Effector memory CD8-positive, alpha-beta T cell (primary cell): Measurements from ENCODE around the gene CLOCK.

ENCODE experiments used
- ATAC-seq: fragments of 150-1000 bp; cut with Tn5 transposase; replicated peaks from 2 replicates; pipeline ENCODE4 v1.10.0; 2021; ENCODE audit warnings: mild to moderate bottlenecking, moderate library complexity
- DNase-seq, 3 experiments: peaks; one replicate each; pipeline ENCODE4 v3.0.0; 2021
- H3K27ac Mint-ChIP-seq, 2 donors: one replicate each; pipeline ENCODE4 v1.8.0; 2022; ENCODE audit warnings: mild to moderate bottlenecking in 2 of 2, mixed read lengths in 2 of 2, moderate library complexity in 2 of 2
- H3K27me3 Mint-ChIP-seq, 2 donors: one replicate each; pipeline ENCODE4 v1.8.0; 2022; ENCODE audit warnings: mixed read lengths in 2 of 2
- H3K36me3 Mint-ChIP-seq: one replicate; pipeline ENCODE4 v1.8.0; 2022; ENCODE audit warnings: mild to moderate bottlenecking, moderate library complexity, mixed read lengths; ENCODE audit not compliant: insufficient read depth
- H3K4me1 Mint-ChIP-seq, 2 donors: one replicate each; pipeline ENCODE4 v1.8.0; 2022; ENCODE audit warnings: low read depth in 2 of 2, mixed read lengths in 2 of 2
- H3K4me3 Mint-ChIP-seq, 2 donors: one replicate each; pipeline ENCODE4 v1.8.0; 2022; ENCODE audit warnings: mild to moderate bottlenecking in 2 of 2, mixed read lengths in 2 of 2, moderate library complexity in 2 of 2
- H3K9me3 Mint-ChIP-seq, 2 donors: one replicate each; pipeline ENCODE4 v1.8.0; 2022; ENCODE audit warnings: mixed read lengths in 2 of 2

The CLOCK gene

GRCh38 chr4:55445921-55446577 lies 100.7 kb downstream of the CLOCK start:
- H3K27me3 Mint-ChIP-seq = no peaks in the 10 kb centered on the region
- no peak for ATAC-seq
- no peak overlapping the region for H3K27ac Mint-ChIP-seq
- no peak for DNase-seq
- peaks cover 52% of the 10 kb centered on the region for H3K36me3 Mint-ChIP-seq
- peaks cover under 1 to 3% of the 10 kb centered on the region in 2 donors for H3K4me1 Mint-ChIP-seq
- H3K9me3 Mint-ChIP-seq = no peaks in the 10 kb centered on the region
- H3K4me3 Mint-ChIP-seq = no peak overlapping the region

DNA sequence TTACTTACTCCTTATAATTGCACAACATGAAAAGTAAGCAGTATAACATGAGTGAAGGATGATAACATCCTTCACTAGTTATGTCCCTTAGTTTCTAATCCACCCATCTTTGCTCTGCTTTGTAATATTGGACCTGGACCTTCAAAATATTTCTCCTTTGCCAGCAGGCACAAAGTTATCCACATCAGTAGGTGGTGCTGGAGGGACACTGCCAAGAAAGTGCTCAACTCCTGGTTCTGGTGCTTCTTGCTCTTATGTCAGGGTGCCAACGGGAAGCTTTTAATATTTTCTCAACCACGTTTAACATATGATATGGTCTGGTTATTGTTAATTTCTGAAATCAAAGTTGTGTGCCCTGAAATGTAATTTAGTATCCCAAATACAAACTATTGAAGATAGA lies 101.9 kb downstream of the CLOCK start:
- Mint-ChIP-seq H3K4me1 (peaks cover 5 to 7% of the 10 kb centered on the region in 2 donors), H3K36me3 (peaks cover 45% of the 10 kb centered on the region), H3K4me3 (no peak overlapping the region), H3K27ac (peak overlapping the region in 1 of 2 donors; percentile 79), H3K27me3 (no peaks in the 10 kb centered on the region), H3K9me3 (no peaks in the 10 kb centered on the region)
- DNase-seq = no peak
- no peak for ATAC-seq

GRCh38 chr4:55442541-55442940 lies 104.2 kb downstream of the CLOCK start:
- H3K36me3 Mint-ChIP-seq = peaks cover 25% of the 10 kb centered on the region
- H3K27me3 Mint-ChIP-seq = no peaks in the 10 kb centered on the region
- H3K27ac Mint-ChIP-seq = peak overlapping the region in 1 of 2 donors; percentile 19
- no peak for ATAC-seq
- H3K9me3 Mint-ChIP-seq = no peaks in the 10 kb centered on the region
- H3K4me1 Mint-ChIP-seq = peaks cover 5% of the 10 kb centered on the region in 2 donors
- no peak overlapping the region for H3K4me3 Mint-ChIP-seq
- DNase-seq = no peak

GRCh38 chr4:55440786-55441185 lies 105.9 kb downstream of the CLOCK start:
- peak overlapping the region in 1 of 2 donors; percentile 66 for H3K27ac Mint-ChIP-seq
- no peaks in the 10 kb centered on the region for H3K27me3 Mint-ChIP-seq
- peaks cover 24% of the 10 kb centered on the region for H3K36me3 Mint-ChIP-seq
- DNase-seq (no peak), ATAC-seq (no peak)
- no peaks in the 10 kb centered on the region for H3K9me3 Mint-ChIP-seq
- H3K4me3 Mint-ChIP-seq = no peak overlapping the region
- peaks cover 5% of the 10 kb centered on the region in 2 donors for H3K4me1 Mint-ChIP-seq

- Mint-ChIP-seq H3K4me1 (peaks cover 11 to 13% of the 10 kb centered on the region in 2 donors), H3K36me3 (peaks cover 25% of the 10 kb centered on the region), H3K27me3 (no peaks in the 10 kb centered on the region), H3K27ac (no peak overlapping the region), H3K4me3 (no peak overlapping the region), H3K9me3 (no peaks in the 10 kb centered on the region)
- ATAC-seq (no peak), DNase-seq (no peak)
Measured at GRCh38 chr4:55439023-55439422, 107.7 kb downstream of the CLOCK start.

GRCh38 chr4:55438314-55438713 lies 108.4 kb downstream of the CLOCK start:
- H3K27ac Mint-ChIP-seq = no peak overlapping the region

DNA sequence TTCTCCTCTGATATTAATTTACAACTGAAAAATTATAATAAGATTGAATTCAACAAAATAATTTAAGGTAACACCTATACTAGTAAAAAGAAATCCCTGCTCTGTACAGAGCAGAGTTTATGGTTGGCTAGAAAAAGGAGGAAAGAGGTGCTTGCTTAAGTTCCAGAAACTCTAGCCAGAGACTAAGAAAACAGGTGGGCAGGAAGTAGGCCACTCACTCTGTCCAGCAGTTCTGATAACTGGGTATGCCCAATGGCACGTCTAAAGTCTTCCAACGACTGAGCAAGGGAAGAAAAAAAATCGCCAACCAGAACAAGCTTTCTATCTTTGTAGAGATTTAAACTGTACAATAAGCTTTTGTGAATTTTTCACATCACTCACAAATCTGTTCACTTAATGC lies 108.9 kb downstream of the CLOCK start:
- ATAC-seq = no peak
- Mint-ChIP-seq H3K9me3 (no peaks in the 10 kb centered on the region), H3K36me3 (peaks cover 28% of the 10 kb centered on the region), H3K27me3 (no peaks in the 10 kb centered on the region), H3K27ac (no peak overlapping the region), H3K4me3 (no peak overlapping the region), H3K4me1 (peaks cover 11 to 13% of the 10 kb centered on the region in 2 donors)
- DNase-seq = no peak

More at GRCh38 chr4:55438314-55438713, 108.4 kb downstream of the CLOCK start:
- Mint-ChIP-seq H3K27me3 (no peaks in the 10 kb centered on the region), H3K4me1 (peaks cover 11 to 13% of the 10 kb centered on the region in 2 donors), H3K9me3 (no peaks in the 10 kb centered on the region), H3K36me3 (peaks cover 30% of the 10 kb centered on the region), H3K4me3 (no peak overlapping the region)
- ATAC-seq (no peak), DNase-seq (no peak)

DNA sequence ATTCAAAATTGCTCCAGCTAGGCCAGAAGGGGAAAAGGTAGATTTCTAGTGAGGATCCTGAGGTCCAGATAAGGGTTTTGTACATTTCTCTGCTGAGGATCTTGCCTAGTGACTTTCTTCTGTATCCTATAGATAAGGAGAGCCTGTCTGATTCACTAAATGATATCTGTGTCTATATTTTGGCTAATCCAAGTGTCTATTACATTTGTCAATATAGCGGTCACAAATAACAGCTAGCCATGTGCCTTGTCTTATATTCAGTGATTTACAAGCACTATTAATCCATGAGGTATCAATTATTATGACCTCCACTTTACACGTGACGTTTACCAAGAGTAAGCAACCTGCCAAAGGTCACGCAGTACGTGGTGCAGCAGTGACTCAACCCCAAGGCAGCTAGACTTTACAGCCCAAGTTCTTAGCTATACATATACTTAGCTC lies 109.3 kb downstream of the CLOCK start:
- Mint-ChIP-seq H3K36me3 (peaks cover 28% of the 10 kb centered on the region), H3K4me3 (no peak overlapping the region), H3K27me3 (no peaks in the 10 kb centered on the region), H3K9me3 (no peaks in the 10 kb centered on the region), H3K27ac (peak overlapping the region; percentile 44 to 60), H3K4me1 (peaks cover 11 to 13% of the 10 kb centered on the region in 2 donors)
- no peak for DNase-seq
- ATAC-seq = no peak

DNA sequence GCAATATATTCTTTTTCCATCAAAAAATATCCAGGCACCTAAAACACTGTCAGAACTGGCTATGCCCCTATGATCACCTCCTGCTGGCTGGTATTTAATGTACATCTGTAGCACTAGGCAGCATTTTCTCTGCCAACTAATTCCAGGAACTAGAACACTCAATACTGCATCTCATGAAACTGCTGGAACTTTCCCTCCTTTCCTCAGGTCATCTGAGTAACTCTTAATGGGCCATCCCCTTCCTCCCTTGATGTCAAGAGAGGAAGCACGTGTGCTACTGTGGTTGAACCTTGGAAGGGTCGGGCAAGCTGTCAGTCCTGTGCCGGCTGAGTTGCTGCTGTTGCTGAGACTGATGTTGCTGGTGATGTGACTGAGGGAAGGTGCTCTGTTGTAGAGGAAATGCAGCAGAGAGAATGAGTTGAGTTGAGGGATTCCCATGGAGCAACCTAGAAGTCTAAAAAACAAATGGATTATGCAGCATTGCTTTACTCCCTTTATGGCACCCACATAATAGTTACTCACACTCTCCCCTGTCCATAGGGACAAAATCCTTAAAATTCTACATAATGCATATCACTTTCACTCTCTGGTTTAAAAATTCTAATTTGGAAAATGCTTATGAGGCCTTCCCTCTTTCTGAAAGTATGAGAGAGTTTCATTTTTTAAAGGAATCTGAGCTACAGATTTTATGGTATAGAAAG lies 111.4 kb downstream of the CLOCK start:
- Mint-ChIP-seq H3K27me3 (no peaks in the 10 kb centered on the region), H3K4me1 (peaks cover 6 to 8% of the 10 kb centered on the region in 2 donors), H3K27ac (peak overlapping the region; percentile 59 to 68), H3K4me3 (no peak overlapping the region), H3K36me3 (peaks cover 19% of the 10 kb centered on the region), H3K9me3 (no peaks in the 10 kb centered on the region)
- ATAC-seq (peak; percentile 58), DNase-seq (peak in 1 of 3 experiments; percentile 2)

GRCh38 chr4:55431710-55432336 lies 114.9 kb downstream of the CLOCK start:
- H3K36me3 Mint-ChIP-seq = peaks cover 38% of the 10 kb centered on the region
- H3K4me3 Mint-ChIP-seq = no peak overlapping the region
- H3K27ac Mint-ChIP-seq = peak overlapping the region in 1 of 2 donors; percentile 6
- ATAC-seq = no peak
- H3K4me1 Mint-ChIP-seq = peaks cover 6 to 8% of the 10 kb centered on the region in 2 donors
- no peaks in the 10 kb centered on the region for H3K27me3 Mint-ChIP-seq
- no peaks in the 10 kb centered on the region for H3K9me3 Mint-ChIP-seq
- no peak for DNase-seq

DNA sequence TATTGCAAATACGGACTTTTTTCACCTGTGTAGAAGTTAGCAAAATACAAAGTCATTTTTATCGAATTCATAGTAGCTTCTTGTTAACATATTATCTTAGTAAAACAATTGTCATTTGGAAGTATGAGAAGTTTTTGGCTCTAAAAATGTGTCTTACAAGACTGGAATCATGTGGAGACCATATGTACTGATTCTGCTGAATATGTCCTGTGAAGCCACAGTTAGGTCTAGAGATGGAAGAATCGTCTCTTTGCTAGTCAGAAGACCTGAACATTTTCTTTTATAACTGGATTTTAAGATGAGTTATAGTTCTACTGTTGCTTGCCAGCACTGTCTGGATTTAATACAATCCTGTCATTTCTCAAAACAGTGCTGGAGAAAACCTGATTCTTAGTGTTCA lies 121.9 kb downstream of the CLOCK start:
- H3K36me3 Mint-ChIP-seq = peaks cover 62% of the 10 kb centered on the region
- no peaks in the 10 kb centered on the region for H3K9me3 Mint-ChIP-seq
- peak overlapping the region in 1 of 2 donors; percentile 69 for H3K27ac Mint-ChIP-seq
- no peak overlapping the region for H3K4me3 Mint-ChIP-seq
- DNase-seq (no peak), ATAC-seq (no peak)
- H3K4me1 Mint-ChIP-seq = peaks cover 8 to 16% of the 10 kb centered on the region in 2 donors
- no peaks in the 10 kb centered on the region for H3K27me3 Mint-ChIP-seq

DNA sequence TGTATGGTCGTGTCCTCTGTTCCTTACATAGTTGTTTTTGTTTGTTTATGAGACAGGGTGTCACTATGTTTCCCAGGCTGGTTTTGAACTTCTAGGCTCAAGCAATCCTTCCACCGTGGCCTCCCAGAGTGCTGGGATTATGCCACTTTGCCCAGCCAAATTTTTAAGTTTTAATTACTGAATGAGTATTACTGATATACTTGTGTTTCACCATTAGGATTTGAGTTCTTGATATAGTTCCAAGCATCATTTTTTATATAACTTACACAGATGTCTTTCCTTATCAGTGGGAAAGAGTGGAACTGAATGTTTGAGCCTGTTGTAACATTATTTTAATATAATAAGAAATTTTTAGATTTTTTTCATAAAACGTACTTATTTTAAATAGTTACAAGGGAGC lies 130.5 kb downstream of the CLOCK start:
- H3K4me1 Mint-ChIP-seq = peaks cover 0 to 11% of the 10 kb centered on the region in 2 donors
- peaks cover 67% of the 10 kb centered on the region for H3K36me3 Mint-ChIP-seq
- DNase-seq (no peak), ATAC-seq (no peak)
- peak overlapping the region in 1 of 2 donors; percentile 61 for H3K27ac Mint-ChIP-seq
- H3K9me3 Mint-ChIP-seq = no peaks in the 10 kb centered on the region
- H3K27me3 Mint-ChIP-seq = no peaks in the 10 kb centered on the region
- H3K4me3 Mint-ChIP-seq = no peak overlapping the region

- DNase-seq = no peak
- H3K27me3 Mint-ChIP-seq = no peaks in the 10 kb centered on the region
- no peak for ATAC-seq
- H3K36me3 Mint-ChIP-seq = peaks cover 38% of the 10 kb centered on the region
- H3K27ac Mint-ChIP-seq = no peak overlapping the region
- peaks cover 17 to 23% of the 10 kb centered on the region in 2 donors for H3K4me1 Mint-ChIP-seq
- no peak overlapping the region for H3K4me3 Mint-ChIP-seq
- H3K9me3 Mint-ChIP-seq = no peaks in the 10 kb centered on the region
Measured at GRCh38 chr4:55411621-55412020, 135.1 kb downstream of the CLOCK start.
